ENCODE measurements around the gene TBX5. TPM values are rescaled to one million over a fixed set of nuclear protein-coding genes. Genes with fewer than 3 reads are reported as not detected.

TBX5 gene
- total RNA-seq, 1 experiment from 2014 or later: not detected

- Histone ChIP-seq H3K27ac (no peak overlapping the region), H3K36me3 (no peaks in the 10 kb centered on the region), H3K4me3 (no peak overlapping the region), H3K27me3 (peaks cover 16% of the 10 kb centered on the region; the same call in 1 of the 2 replicates), H3K4me1 (no peaks in the 10 kb centered on the region), H3K9me3 (replicated peaks) (no peaks in the 10 kb centered on the region)
- no peak for DNase-seq
Observed at GRCh38 chr12:114403690-114404066, 2.3 kb downstream of the TBX5 start.

- DNase-seq: no peak
- Histone ChIP-seq H3K27ac (no peak overlapping the region), H3K36me3 (no peaks in the 10 kb centered on the region), H3K27me3 (peaks cover 21% of the 10 kb centered on the region), H3K4me1 (no peaks in the 10 kb centered on the region), H3K9me3 (replicated peaks) (no peaks in the 10 kb centered on the region), H3K4me3 (no peak overlapping the region)
Observed at GRCh38 chr12:114403011-114403689, 2.8 kb downstream of the TBX5 start.

DNA sequence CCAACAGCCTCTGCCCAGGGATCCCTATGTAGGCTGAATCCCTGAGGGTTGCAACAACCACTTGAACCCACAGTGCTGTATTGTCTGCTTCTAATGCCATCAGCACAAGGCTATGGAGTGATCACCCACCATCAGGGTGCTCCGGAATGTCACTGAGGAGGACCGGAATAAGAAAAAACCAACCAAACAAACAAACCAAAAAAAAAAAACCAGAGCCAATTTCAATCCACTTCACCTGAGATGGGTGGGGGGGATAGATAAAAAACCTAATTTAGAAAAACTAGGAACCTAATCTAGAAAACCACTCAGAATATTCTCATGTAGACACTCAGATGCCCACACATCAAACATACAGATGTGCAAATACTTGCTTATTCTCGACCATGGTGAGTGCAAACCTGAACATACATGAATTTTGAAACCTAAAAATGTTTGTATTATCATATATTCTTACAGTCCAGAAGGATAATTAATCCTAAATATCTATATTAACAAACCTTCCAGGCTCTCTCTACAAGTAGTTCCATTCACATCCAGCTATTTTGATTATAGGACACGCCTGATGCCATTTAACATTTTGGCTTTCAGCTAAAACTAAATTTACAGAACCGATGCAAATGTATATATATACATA lies 3.7 kb downstream of the TBX5 start:
- Histone ChIP-seq H3K4me3 (no peak overlapping the region), H3K27ac (no peak overlapping the region)
- no peak for DNase-seq

DNA sequence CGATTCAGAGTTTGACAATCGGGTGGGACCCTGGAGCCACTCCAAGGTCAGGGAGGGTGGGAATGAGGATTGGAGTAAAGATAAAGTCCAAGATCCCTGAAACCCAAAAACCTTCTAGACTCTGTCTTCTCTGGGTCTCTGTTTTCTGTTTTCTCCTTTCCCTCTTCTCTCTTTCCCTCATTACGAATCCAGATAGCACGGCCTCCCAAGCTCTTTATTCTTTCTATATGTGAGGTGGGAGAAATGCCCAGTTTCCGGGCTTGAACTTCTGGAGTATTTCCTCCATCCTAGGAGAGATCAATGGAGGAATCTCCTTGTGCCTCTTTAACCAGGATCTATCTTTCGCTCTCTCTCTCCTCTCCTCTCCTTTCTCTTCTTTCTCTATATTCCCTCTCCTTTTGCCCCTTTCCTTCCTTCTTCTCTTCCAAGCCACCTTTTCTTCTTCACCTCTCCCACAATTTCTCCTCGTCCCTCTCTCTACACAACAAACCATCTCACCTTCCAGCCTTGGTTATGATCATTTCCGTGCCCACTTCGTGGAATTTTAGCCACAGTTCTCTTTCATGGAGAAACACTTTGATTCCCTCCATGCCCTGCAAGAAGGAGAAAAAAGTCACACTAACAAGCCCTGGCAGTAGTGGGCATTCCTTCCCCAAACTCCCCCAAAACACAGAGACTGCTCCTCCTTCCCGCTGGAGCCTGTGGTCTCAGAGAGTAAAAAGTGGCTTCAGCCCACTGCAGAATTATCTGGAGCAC lies 4.4 kb downstream of the TBX5 start:
- H3K36me3 ChIP-seq: no peaks in the 10 kb centered on the region
- no peak overlapping the region for H3K27ac ChIP-seq
- H3K9me3 ChIP-seq (replicated peaks): no peaks in the 10 kb centered on the region
- H3K27me3 ChIP-seq: peaks cover 28% of the 10 kb centered on the region
- DNase-seq: no peak
- H3K4me3 ChIP-seq: no peak overlapping the region
- H3K4me1 ChIP-seq: no peaks in the 10 kb centered on the region

More for the DNA sequence above, 3.7 kb downstream of the TBX5 start:
- H3K9me3 ChIP-seq (replicated peaks): no peaks in the 10 kb centered on the region
- no peaks in the 10 kb centered on the region for H3K36me3 ChIP-seq
- peaks cover 28% of the 10 kb centered on the region for H3K27me3 ChIP-seq
- H3K4me1 ChIP-seq: no peaks in the 10 kb centered on the region

- Histone ChIP-seq H3K4me1 (no peaks in the 10 kb centered on the region), H3K9me3 (replicated peaks) (no peaks in the 10 kb centered on the region), H3K4me3 (no peak overlapping the region), H3K27ac (no peak overlapping the region), H3K36me3 (no peaks in the 10 kb centered on the region), H3K27me3 (peaks cover 28% of the 10 kb centered on the region)
- DNase-seq: no peak
Observed at GRCh38 chr12:114400925-114401324, 5.0 kb downstream of the TBX5 start.

- Histone ChIP-seq H3K27me3 (peaks cover 28% of the 10 kb centered on the region), H3K36me3 (no peaks in the 10 kb centered on the region), H3K4me3 (no peak overlapping the region), H3K27ac (no peak overlapping the region), H3K4me1 (no peaks in the 10 kb centered on the region), H3K9me3 (replicated peaks) (no peaks in the 10 kb centered on the region)
- no peak for DNase-seq
Observed at GRCh38 chr12:114400361-114400811, 5.6 kb downstream of the TBX5 start.

GRCh38 chr12:114399664-114400211 lies 6.2 kb downstream of the TBX5 start:
- peaks cover 28% of the 10 kb centered on the region for H3K27me3 ChIP-seq
- DNase-seq: no peak
- H3K4me1 ChIP-seq: no peaks in the 10 kb centered on the region
- no peak overlapping the region for H3K27ac ChIP-seq
- no peaks in the 10 kb centered on the region for H3K9me3 ChIP-seq (replicated peaks)
- H3K36me3 ChIP-seq: no peaks in the 10 kb centered on the region
- no peak overlapping the region for H3K4me3 ChIP-seq

DNA sequence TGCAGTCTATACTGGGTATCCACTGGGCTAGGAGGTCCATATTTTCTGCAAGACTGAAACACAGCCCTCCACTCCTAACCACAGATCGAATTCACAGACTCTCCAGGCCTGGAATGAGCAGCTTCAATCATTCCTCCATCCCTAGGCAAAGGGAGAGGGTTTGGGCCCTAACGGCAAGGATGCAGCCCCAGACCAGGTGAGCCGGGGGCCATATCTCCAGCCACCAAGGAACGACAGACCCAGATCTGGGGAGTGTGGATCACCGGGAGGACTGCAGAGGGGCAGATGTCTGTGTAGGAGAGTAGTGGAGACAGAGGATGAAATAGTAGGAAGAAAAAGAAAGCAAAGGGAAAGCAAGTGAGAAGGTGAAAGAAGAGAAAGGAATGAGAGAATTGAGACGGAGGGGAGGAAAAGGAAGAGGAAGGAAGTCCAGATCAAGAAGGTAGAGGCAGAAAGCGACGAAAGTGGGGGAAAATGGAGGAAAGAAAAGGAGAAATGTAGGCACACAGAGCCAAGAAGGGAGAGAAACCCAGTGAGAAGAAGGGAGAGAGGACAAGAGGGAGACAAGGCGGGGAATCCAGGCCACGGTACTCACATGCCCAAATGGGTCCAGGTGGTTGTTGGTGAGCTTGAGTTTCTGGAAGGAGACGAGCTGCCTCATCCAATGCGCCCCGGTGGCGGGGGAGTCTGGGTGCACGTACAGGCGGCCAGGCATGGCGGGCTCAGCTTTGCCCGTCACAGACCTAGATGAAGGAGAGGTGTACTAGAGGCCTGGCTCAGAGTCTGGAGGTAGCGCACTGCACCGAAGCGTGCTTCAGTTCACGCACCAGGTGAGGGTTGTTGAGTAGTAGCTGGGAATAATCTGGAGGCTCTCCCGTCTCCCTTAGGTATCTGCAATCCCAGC lies 7.7 kb downstream of the TBX5 start:
- no peak for DNase-seq
- Histone ChIP-seq H3K36me3 (no peaks in the 10 kb centered on the region), H3K4me3 (no peak overlapping the region), H3K9me3 (replicated peaks) (no peaks in the 10 kb centered on the region), H3K4me1 (no peaks in the 10 kb centered on the region), H3K27me3 (peaks cover 28% of the 10 kb centered on the region), H3K27ac (no peak overlapping the region)

- Histone ChIP-seq H3K4me3 (no peak overlapping the region), H3K4me1 (no peaks in the 10 kb centered on the region), H3K27ac (no peak overlapping the region), H3K9me3 (replicated peaks) (no peaks in the 10 kb centered on the region), H3K36me3 (no peaks in the 10 kb centered on the region), H3K27me3 (peaks cover 28% of the 10 kb centered on the region)
- DNase-seq: no peak
Observed at GRCh38 chr12:114396869-114397719, 8.8 kb downstream of the TBX5 start.

- Histone ChIP-seq H3K4me3 (no peak overlapping the region), H3K36me3 (no peaks in the 10 kb centered on the region), H3K27ac (no peak overlapping the region), H3K27me3 (peaks cover 25% of the 10 kb centered on the region), H3K9me3 (replicated peaks) (no peaks in the 10 kb centered on the region), H3K4me1 (no peaks in the 10 kb centered on the region)
- DNase-seq: no peak
Observed at GRCh38 chr12:114396153-114396868, 9.6 kb downstream of the TBX5 start.

GRCh38 chr12:114395755-114396152 lies 10.2 kb downstream of the TBX5 start:
- H3K9me3 ChIP-seq (replicated peaks): no peaks in the 10 kb centered on the region
- no peaks in the 10 kb centered on the region for H3K36me3 ChIP-seq
- no peak overlapping the region for H3K27ac ChIP-seq
- no peak for DNase-seq
- no peak overlapping the region for H3K4me3 ChIP-seq
- no peaks in the 10 kb centered on the region for H3K4me1 ChIP-seq
- peaks cover 30% of the 10 kb centered on the region for H3K27me3 ChIP-seq

DNA sequence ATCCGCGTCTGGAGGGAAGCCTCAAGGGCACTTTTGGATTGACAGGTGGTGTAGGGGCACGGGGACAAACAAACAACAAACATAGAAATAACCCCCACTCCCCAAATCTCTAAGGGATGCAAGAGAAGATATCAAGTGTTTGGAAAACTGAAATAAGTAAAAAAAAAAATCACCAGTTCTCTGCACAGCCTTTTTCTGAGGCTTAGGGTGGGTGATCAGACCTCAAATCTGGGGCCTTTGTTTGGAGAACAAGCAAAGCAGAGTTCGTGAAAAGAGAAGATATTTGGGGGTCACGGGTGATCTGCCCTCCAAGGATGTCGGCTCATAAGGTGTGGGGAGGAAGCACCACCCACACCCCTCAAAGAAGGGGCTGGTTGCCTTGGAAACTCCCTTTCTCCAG lies 10.7 kb downstream of the TBX5 start:
- peaks cover 32% of the 10 kb centered on the region for H3K27me3 ChIP-seq
- H3K9me3 ChIP-seq (replicated peaks): no peaks in the 10 kb centered on the region
- no peak overlapping the region for H3K27ac ChIP-seq
- H3K36me3 ChIP-seq: no peaks in the 10 kb centered on the region
- H3K4me3 ChIP-seq: no peak overlapping the region
- H3K4me1 ChIP-seq: no peaks in the 10 kb centered on the region
- DNase-seq: no peak

- no peaks in the 10 kb centered on the region for H3K9me3 ChIP-seq (replicated peaks)
- no peak overlapping the region for H3K27ac ChIP-seq
- DNase-seq: no peak
- H3K27me3 ChIP-seq: peaks cover 20% of the 10 kb centered on the region
- H3K4me1 ChIP-seq: no peaks in the 10 kb centered on the region
- no peak overlapping the region for H3K4me3 ChIP-seq
- H3K36me3 ChIP-seq: no peaks in the 10 kb centered on the region
Observed at GRCh38 chr12:114393569-114393968, 12.4 kb downstream of the TBX5 start.
